HG02588 (cell line): ENCODE results near the gene CDC23.
A peak's percentile ranks its signal among the peaks of the same experiment; 100 is the strongest.
"Not testable (repeated sequence)": the region's sequence is repeated elsewhere in the genome, so short reads cannot be mapped to it uniquely, and the experiment has no call there.

Experiments
- ATAC-seq: cut with Tn5 transposase; IDR thresholded peaks from one replicate; pipeline ENCODE4 v1.9.1; 2021; ENCODE audit warnings: mild to moderate bottlenecking, moderate library complexity; ENCODE audit not compliant: unreplicated experiment

CDC23 gene, protein sequence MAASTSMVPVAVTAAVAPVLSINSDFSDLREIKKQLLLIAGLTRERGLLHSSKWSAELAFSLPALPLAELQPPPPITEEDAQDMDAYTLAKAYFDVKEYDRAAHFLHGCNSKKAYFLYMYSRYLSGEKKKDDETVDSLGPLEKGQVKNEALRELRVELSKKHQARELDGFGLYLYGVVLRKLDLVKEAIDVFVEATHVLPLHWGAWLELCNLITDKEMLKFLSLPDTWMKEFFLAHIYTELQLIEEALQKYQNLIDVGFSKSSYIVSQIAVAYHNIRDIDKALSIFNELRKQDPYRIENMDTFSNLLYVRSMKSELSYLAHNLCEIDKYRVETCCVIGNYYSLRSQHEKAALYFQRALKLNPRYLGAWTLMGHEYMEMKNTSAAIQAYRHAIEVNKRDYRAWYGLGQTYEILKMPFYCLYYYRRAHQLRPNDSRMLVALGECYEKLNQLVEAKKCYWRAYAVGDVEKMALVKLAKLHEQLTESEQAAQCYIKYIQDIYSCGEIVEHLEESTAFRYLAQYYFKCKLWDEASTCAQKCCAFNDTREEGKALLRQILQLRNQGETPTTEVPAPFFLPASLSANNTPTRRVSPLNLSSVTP

DNA sequence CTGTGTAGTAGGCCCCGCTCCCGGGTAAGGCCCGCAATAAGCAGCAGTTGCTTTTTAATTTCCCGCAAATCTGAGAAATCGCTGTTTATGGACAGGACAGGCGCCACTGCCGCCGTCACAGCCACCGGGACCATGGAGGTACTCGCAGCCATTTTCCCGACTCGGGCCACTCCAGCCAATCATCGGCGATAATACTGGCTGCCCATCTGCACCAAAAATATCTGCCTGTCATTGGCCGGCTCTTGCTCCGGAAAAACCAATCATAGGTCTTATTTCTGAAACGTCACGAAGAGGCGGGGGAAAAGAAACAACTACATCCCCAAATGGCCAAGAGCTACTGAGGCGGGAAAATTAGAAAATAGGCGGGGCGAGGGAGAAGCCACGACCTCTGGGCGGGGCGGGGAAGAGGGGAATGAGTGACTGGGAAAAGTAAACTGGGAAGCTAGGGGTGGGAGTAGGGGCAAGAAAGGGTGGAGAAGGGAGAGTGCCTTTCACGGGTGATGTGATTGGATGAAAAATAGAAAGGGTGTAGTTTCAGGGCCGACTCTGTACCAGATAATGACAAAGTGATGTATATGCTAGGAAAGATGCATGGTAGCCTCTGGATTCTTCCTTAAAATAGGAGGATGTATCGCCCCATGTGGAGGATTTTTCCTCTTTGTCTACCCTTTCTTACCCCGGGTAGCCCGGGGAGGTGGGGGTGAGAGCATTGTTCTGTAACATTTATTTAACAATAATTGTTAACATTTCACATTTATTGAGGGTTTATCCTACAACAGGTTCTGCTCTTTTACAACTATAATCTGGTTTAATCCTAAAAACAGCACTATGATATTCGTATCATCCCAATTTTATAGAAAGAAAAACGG is at the start of gene CDC23:
TSS of gene CDC23 (minus strand) at position 163 of the 869 bp plus-strand sequence. CDS start at position 152, 11 bp downstream.
- peak; percentile 98 for ATAC-seq

- ATAC-seq = no peak
Observed at GRCh38 chr5:138258704-138259292, 45.7 kb upstream of the CDC23 start.

DNA sequence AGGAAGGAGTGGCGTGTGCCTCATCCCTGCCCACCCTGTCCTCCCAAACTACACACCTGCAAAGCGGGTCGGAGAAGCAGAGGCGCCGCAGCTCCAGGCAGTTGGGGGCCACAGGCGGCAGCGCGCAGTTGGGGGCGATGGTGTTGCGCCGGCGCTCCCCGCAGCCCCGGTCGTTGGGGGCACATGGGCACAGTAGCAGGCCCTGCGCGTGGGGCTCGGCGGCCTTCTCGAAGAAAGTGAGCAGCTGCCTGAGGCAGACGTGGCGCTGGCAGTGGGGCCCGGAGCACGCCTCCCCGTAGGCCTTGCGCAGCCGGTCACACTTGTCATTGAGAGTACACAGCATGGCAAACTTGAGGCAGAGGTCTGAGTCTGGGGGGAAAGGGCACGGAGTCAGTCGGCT is 44.5 kb upstream of the CDC23 start:
- ATAC-seq = no peak

GRCh38 chr5:138252944-138253343 is 39.8 kb upstream of the CDC23 start:
- ATAC-seq = no peak

GRCh38 chr5:138247800-138248199 is 34.7 kb upstream of the CDC23 start:
- not testable (repeated sequence) for ATAC-seq

DNA sequence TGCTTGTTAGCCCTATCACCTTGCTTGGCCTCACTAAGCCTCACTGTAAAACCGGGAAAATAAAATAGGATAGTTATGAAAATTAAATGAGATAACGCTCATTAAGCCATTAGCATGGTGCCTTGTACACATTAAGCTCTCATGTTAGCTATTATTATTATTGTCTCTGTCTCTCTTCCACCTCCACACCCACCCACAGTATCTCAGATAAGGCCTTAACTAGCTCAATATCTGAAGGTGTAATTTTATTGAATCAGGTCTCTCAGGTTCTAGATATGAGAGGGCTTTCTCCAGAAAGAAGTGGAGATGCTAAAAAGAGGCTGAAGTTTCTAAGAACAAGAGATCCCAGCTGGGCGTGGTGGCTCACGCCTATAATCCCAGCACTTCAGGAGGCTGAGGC is 33.7 kb upstream of the CDC23 start:
- ATAC-seq = no peak

GRCh38 chr5:138246334-138246733 is 33.2 kb upstream of the CDC23 start:
- no peak for ATAC-seq

DNA sequence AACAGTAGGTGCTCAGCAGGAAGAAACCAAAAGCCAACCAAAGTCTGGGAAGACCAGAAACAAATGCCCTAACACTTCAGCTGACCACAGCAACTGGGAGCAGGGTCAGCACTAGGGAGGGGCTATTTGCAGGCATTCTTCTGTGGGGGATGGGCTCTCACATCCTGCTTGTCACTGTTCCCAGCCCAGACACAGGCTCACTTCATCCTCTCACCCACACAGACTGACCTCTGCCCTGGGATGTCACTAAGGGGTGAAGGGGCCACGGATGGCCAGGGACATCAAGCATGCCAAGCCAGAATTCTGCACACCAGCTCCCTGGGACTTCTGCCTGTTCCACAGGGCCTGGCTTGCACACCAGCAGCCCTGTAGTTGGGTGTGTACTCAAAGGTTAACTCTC is 32.6 kb upstream of the CDC23 start:
- ATAC-seq = no peak

- no peak for ATAC-seq
Observed at GRCh38 chr5:138243794-138244193, 30.7 kb upstream of the CDC23 start.

GRCh38 chr5:138241688-138242571 is 28.8 kb upstream of the CDC23 start:
- ATAC-seq = no peak

DNA sequence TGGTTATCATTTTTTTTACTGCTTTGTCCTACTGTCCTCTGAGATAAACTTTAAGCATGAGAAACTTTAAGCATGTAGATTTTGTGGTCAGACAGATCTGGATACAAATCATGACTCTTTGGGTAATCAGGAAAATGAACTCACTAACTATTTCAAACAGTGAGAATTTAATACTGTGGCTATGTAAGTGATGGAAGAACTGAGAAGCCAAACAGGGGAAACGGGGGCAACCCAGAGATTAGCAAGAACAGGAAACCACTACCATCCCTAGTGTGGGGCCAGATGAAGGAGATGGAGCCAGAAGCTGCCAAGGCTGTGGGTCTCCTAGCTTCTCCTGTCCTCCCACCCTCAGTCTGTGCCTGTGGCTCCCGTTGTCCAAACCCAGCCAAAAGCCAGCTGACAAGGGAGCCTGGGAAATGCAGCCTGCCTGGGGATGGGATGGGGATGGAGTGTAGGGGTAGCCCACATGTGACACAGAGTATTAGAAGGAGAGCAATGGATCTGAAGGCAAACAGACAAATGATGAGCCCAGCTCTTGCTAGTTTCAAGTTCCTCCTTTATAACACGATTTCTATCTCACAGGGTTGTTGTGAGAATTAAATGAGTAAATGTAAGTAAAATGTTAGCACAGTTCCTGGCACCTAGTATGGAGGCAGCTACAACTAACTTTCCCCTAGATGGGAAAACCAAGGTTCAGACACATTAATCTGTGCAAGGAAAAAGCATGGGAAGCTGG is 27.7 kb upstream of the CDC23 start:
- ATAC-seq = no peak

GRCh38 chr5:138238034-138238433 is 24.9 kb upstream of the CDC23 start:
- ATAC-seq = no peak

DNA sequence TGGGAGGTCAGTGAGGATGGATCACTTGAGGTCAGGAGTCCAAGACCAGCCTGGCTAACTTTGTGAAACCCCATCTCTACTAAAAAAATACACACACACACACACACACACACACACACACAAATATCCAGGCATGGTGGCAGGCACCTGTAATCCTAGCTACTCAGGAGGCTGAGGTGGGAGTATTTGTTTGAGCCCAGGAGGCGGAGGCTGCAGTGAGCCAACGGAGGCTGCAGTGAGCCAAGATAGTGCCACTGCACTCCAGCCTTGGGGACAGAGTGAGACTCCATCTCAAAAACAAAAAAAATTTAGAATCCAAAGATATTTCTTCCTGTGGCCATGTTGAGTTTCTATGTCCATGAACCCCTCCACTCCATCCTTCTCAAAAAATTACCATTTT is 21.5 kb upstream of the CDC23 start:
- ATAC-seq = no peak

- ATAC-seq = no peak
Observed at GRCh38 chr5:138233280-138233679, 20.2 kb upstream of the CDC23 start.

DNA sequence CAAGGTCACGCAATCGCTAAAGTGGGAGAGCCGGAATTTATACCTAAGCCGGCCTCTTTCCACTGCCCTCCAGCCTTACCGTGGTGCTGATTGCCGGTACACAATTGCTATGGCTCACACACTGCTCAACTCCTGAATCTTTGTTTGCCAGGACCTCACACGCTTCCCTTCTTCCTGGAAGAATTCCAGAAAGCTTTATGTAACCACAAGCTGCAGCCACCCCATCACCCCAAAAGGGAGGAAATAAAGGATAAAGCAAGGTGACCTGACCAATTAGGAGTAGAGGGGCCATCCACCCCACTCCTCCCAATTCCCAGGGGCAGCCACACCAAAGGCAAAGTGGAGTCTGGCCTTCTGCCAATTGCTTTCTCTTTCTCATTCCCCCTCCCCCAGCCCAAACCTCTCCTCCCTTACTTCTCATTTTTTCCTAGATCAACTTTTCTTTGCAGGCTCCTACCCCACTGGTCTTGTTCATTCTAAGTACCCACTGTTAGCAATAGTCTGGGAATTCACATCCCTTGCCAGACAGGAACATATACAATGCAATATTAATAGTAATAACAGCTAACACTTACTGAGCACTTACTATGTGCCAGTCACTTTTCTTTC is 18.0 kb upstream of the CDC23 start:
- ATAC-seq = no peak

DNA sequence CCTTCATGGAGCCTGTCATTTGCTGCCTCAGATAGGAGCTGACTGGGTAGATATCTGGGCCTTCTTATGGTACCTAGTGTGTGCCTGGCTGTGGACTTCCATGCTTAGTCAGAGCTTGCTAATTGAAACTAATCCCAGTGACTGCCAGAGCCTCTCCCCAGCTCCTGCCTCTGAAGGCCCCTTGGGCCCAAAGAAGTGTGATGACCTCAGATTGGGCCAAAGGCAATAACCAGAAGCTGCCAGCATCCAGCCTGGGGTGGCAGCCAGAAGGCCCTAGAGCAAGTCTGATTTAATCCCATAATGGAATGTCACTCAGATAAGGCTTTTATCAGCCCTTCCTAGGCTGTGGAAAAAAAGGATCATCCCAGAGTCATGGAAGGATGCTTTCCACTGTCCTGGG is 17.1 kb upstream of the CDC23 start:
- no peak for ATAC-seq

GRCh38 chr5:138229387-138229786 is 16.3 kb upstream of the CDC23 start:
- ATAC-seq = no peak

- no peak for ATAC-seq
Observed at GRCh38 chr5:138226910-138227309, 13.8 kb upstream of the CDC23 start.

DNA sequence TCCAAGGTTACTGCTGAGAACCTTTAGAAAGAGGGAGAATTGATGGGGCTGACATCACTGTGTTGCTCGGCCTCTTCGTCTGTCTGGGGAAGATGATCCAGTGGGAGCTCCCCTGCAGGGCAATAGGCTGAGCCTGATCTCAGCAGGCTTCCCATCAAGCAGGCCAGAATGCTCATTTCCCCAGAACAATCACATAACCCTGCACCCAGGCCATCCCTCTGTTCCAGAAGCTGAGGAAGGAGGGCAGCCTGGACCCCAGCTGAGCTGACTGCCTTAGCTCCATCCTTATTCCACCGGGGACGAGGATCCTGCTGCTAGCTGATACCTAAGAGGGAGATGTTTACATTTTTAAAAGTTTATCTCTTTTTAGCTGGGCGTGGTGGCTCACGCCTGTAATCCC is 11.6 kb upstream of the CDC23 start:
- ATAC-seq = no peak
